Endothelial cell (in vitro differentiated cells): ENCODE measurements around the gene USP19. TPM values are rescaled to one million over a fixed set of nuclear protein-coding genes. Genes with fewer than 3 reads are reported as not detected.

ENCODE experiments used
- DNase-seq: peaks from one replicate; pipeline ENCODE4 v3.0.0; 2021; ENCODE audit warnings: low spot score
- H3K27ac Mint-ChIP-seq: one replicate; pipeline ENCODE4 v1.8.0; 2021; ENCODE audit warnings: mixed read lengths, inconsistent platforms; ENCODE audit not compliant: unreplicated experiment
- H3K27me3 Mint-ChIP-seq: one replicate; pipeline ENCODE4 v1.8.0; 2021; ENCODE audit warnings: mild to moderate bottlenecking, moderate library complexity, mixed read lengths, inconsistent platforms; ENCODE audit not compliant: unreplicated experiment
- H3K36me3 Mint-ChIP-seq: one replicate; pipeline ENCODE4 v1.8.0; 2021; ENCODE audit warnings: mild to moderate bottlenecking, low read depth, mixed read lengths, inconsistent platforms; ENCODE audit not compliant: unreplicated experiment
- H3K4me1 Mint-ChIP-seq: one replicate; pipeline ENCODE4 v1.8.0; 2021; ENCODE audit warnings: mild to moderate bottlenecking, mixed read lengths, inconsistent platforms; ENCODE audit not compliant: unreplicated experiment
- H3K4me3 Mint-ChIP-seq: one replicate; pipeline ENCODE4 v1.8.0; 2021; ENCODE audit warnings: mild to moderate bottlenecking, mixed read lengths, inconsistent platforms; ENCODE audit not compliant: unreplicated experiment
- H3K9me3 Mint-ChIP-seq: one replicate; pipeline ENCODE4 v1.8.0; 2021; ENCODE audit warnings: mixed read lengths, inconsistent platforms; ENCODE audit not compliant: unreplicated experiment
- CTCF ChIP-seq: fragments of 200-600 bp; sonication (generic); IDR thresholded peaks from one replicate; pipeline ENCODE4 v1.5.0; 2021; ENCODE audit warnings: antibody characterized with exemption; ENCODE audit not compliant: unreplicated experiment
- total RNA-seq: library from RNA; stranded (reverse); fragmentation: NEBNext Ultra II Directional; extraction: Animal tissue kit (Norgen Biotek cat#: 25700); gene quantifications from one replicate; pipeline ENCODE4 v1.2.1, GENCODE V29; 2021; ENCODE audit not compliant: unreplicated experiment

USP19 gene
- total RNA-seq, 1 donor from 2014 or later, result 38.8 TPM

- Mint-ChIP-seq H3K36me3 (peaks cover 42% of the 10 kb centered on the region), H3K27me3 (no peaks in the 10 kb centered on the region), H3K9me3 (no peaks in the 10 kb centered on the region), H3K4me1 (no peaks in the 10 kb centered on the region), H3K27ac (no peak overlapping the region), H3K4me3 (no peak overlapping the region)
- no peak for DNase-seq
- no peak for TF ChIP-seq CTCF
These were observed 9.3 kb downstream of the USP19 start for GRCh38 chr3:49111347-49111746.

DNA sequence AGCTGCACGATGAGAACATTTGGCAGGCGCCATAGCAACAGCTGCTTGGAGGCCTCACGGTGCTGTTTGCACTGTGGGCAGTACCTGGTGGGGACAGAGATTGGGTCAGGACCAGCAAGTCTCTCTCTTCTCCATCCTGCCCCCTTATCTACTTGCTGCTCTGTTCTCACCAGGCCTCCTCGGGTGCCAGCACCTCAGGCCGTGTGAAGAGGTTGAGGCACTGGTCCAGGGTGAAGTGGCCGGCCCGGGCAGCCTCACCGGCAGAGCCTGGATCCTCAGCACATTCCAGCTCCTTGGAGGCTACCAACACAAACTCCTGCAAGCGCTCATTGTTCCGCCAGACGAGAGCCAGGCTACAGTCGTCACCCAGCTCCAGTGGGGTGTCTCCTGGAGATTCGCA, 9.8 kb downstream of the USP19 start:
- H3K4me3 Mint-ChIP-seq, result no peak overlapping the region
- H3K36me3 Mint-ChIP-seq, result peaks cover 41% of the 10 kb centered on the region
- H3K9me3 Mint-ChIP-seq, result no peaks in the 10 kb centered on the region
- H3K27ac Mint-ChIP-seq, result no peak overlapping the region
- H3K27me3 Mint-ChIP-seq, result peaks cover under 1% of the 10 kb centered on the region
- no peak for TF ChIP-seq CTCF
- no peak for DNase-seq
- H3K4me1 Mint-ChIP-seq, result peaks cover 3% of the 10 kb centered on the region

DNA sequence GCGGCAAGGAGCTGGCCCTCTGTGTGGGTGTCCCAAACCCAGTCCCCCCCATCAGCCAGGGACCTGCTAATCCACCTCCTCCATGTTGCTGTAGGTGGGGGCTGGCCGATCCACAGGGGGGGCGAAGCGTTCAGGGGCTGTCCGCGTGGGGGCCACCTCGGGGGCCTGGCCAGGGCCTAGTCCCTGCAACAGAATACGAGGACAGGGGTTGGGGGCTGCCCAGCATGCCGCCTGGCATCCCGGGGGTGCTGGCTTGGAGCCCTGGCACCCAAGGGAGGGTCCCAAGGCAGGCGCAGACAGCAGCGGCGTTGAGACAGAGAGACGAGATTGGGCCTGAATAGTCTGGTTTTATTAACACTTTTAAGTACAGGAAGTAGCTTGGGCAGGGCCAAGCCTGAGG, 12.3 kb downstream of the USP19 start:
- H3K27ac Mint-ChIP-seq, result no peak overlapping the region
- peaks cover 11% of the 10 kb centered on the region for H3K27me3 Mint-ChIP-seq
- no peaks in the 10 kb centered on the region for H3K9me3 Mint-ChIP-seq
- H3K4me1 Mint-ChIP-seq, result peaks cover 23% of the 10 kb centered on the region
- TF ChIP-seq CTCF, result no peak
- H3K36me3 Mint-ChIP-seq, result peaks cover 31% of the 10 kb centered on the region
- no peak overlapping the region for H3K4me3 Mint-ChIP-seq
- DNase-seq, result no peak

DNA sequence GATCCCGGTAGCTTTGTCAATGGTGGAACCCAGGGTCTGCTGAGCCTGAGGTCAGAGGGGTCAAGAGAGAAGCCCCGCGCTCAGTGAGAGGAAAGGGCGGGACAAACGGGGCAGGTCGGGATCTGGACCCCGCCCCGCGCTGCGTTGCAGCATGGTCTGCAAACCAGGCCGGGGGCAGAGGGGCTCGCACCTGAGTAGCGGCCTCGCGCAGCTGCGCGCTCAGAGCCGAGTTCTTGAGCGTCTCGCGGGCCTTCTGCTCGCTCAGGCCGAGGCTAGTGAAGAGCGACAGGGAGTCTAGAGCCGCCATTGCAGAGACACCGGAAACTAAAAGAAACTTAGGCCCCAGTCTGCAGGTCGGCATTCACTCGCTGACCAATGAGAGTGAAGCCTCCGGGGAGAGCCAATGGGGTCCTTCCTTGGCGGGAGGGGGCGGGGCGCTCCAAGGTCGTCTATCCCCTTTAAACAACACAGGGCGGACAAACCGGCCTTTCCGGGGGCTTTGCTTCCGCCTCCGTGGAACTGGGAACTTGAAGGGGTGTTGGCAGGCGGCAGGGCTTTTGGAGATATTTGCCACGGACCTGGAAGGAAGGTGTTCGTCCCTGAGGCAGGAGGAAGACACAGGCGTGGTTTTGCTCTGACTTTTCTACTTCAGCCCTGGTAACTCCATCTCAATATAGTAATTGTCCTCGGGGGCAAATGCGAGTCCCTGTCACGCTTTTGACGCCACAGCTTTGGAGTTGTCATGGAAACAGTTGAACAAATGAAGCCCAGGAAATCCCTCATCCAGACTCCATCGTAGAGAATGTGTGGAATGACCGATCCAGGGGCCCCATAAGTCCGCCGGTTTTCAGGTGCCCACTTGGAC, 16.0 kb downstream of the USP19 start, which contains the start of gene QARS1:
TSS of gene QARS1 (minus strand) at position 331 of the 865 bp plus-strand sequence. CDS start at position 307, 24 bp downstream.
- peaks cover 38% of the 10 kb centered on the region for H3K36me3 Mint-ChIP-seq
- no peak for TF ChIP-seq CTCF
- no peaks in the 10 kb centered on the region for H3K9me3 Mint-ChIP-seq
- DNase-seq, result peak; percentile 92
- H3K4me3 Mint-ChIP-seq, result peak within 1 kb of the TSS; percentile 98
- H3K27me3 Mint-ChIP-seq, result peaks cover 11% of the 10 kb centered on the region
- H3K27ac Mint-ChIP-seq, result peak within 1 kb of the TSS; percentile 100
- H3K4me1 Mint-ChIP-seq, result peaks cover 27% of the 10 kb centered on the region

- Mint-ChIP-seq H3K36me3 (peaks cover 39% of the 10 kb centered on the region), H3K9me3 (no peaks in the 10 kb centered on the region), H3K4me1 (peaks cover 27% of the 10 kb centered on the region), H3K27ac (peak overlapping the region; percentile 100), H3K27me3 (peaks cover 11% of the 10 kb centered on the region), H3K4me3 (peak overlapping the region; percentile 98)
- DNase-seq, result no peak
- TF ChIP-seq CTCF, result no peak
These were observed 16.6 kb downstream of the USP19 start for GRCh38 chr3:49104052-49104426.
